ENCODE results near the gene SERP1.

SERP1 gene

GRCh38 chr3:150538324-150539208 lies 7.7 kb downstream of the SERP1 start:
- H3K27ac ChIP-seq (ENCODE audit: low read depth, low read length) = no peak overlapping the region

GRCh38 chr3:150535204-150535603 lies 11.1 kb downstream of the SERP1 start:
- no peak overlapping the region for H3K9ac ChIP-seq (ENCODE audit: low read depth, low read length)
- H3K27ac ChIP-seq (ENCODE audit: low read depth, low read length) = no peak overlapping the region
- H3K4me1 ChIP-seq (ENCODE audit: control insufficient read depth, insufficient read depth, low read length) = no peaks in the 10 kb centered on the region

More at GRCh38 chr3:150538324-150539208, 7.7 kb downstream of the SERP1 start:
- no peak overlapping the region for H3K4me3 ChIP-seq (ENCODE audit: low read depth, low read length)
- H3K9me3 ChIP-seq (ENCODE audit: control insufficient read depth, insufficient read depth, low read length) = no peaks in the 10 kb centered on the region
- no peaks in the 10 kb centered on the region for H3K27me3 ChIP-seq (ENCODE audit: control insufficient read depth, insufficient read depth, low read length)
- H3K4me1 ChIP-seq (ENCODE audit: control insufficient read depth, insufficient read depth, low read length) = no peaks in the 10 kb centered on the region
- H3K36me3 ChIP-seq (ENCODE audit: control insufficient read depth, insufficient read depth, low read length) = peaks cover 25% of the 10 kb centered on the region
- no peak overlapping the region for H3K9ac ChIP-seq (ENCODE audit: low read depth, low read length)

GRCh38 chr3:150531775-150532174 lies 14.5 kb downstream of the SERP1 start:
- Histone ChIP-seq H3K4me3 (ENCODE audit: low read depth, low read length) (no peak overlapping the region), H3K36me3 (ENCODE audit: control insufficient read depth, insufficient read depth, low read length) (no peaks in the 10 kb centered on the region), H3K27me3 (ENCODE audit: control insufficient read depth, insufficient read depth, low read length) (no peaks in the 10 kb centered on the region), H3K27ac (ENCODE audit: low read depth, low read length) (no peak overlapping the region), H3K9me3 (ENCODE audit: control insufficient read depth, insufficient read depth, low read length) (no peaks in the 10 kb centered on the region), H3K4me1 (ENCODE audit: control insufficient read depth, insufficient read depth, low read length) (peaks cover 22% of the 10 kb centered on the region), H3K9ac (ENCODE audit: low read depth, low read length) (no peak overlapping the region)

More at GRCh38 chr3:150535204-150535603, 11.1 kb downstream of the SERP1 start:
- Histone ChIP-seq H3K36me3 (ENCODE audit: control insufficient read depth, insufficient read depth, low read length) (no peaks in the 10 kb centered on the region), H3K27me3 (ENCODE audit: control insufficient read depth, insufficient read depth, low read length) (no peaks in the 10 kb centered on the region), H3K4me3 (ENCODE audit: low read depth, low read length) (no peak overlapping the region), H3K9me3 (ENCODE audit: control insufficient read depth, insufficient read depth, low read length) (no peaks in the 10 kb centered on the region)

GRCh38 chr3:150528354-150528797 lies 17.9 kb downstream of the SERP1 start:
- H3K9ac ChIP-seq (ENCODE audit: low read depth, low read length) = no peak overlapping the region
- H3K4me1 ChIP-seq (ENCODE audit: control insufficient read depth, insufficient read depth, low read length) = peaks cover 22% of the 10 kb centered on the region
- H3K27me3 ChIP-seq (ENCODE audit: control insufficient read depth, insufficient read depth, low read length) = no peaks in the 10 kb centered on the region
- H3K9me3 ChIP-seq (ENCODE audit: control insufficient read depth, insufficient read depth, low read length) = no peaks in the 10 kb centered on the region
- H3K27ac ChIP-seq (ENCODE audit: low read depth, low read length) = peak overlapping the region; percentile 55
- H3K36me3 ChIP-seq (ENCODE audit: control insufficient read depth, insufficient read depth, low read length) = no peaks in the 10 kb centered on the region
- peak overlapping the region; percentile 43; the same call in 1 of the 2 replicates for H3K4me3 ChIP-seq (ENCODE audit: low read depth, low read length)

- Histone ChIP-seq H3K27ac (ENCODE audit: low read depth, low read length) (peak overlapping the region; percentile 60), H3K4me3 (ENCODE audit: low read depth, low read length) (peak overlapping the region; percentile 43; the same call in 1 of the 2 replicates), H3K27me3 (ENCODE audit: control insufficient read depth, insufficient read depth, low read length) (no peaks in the 10 kb centered on the region), H3K4me1 (ENCODE audit: control insufficient read depth, insufficient read depth, low read length) (peaks cover 22% of the 10 kb centered on the region), H3K9ac (ENCODE audit: low read depth, low read length) (no peak overlapping the region), H3K36me3 (ENCODE audit: control insufficient read depth, insufficient read depth, low read length) (no peaks in the 10 kb centered on the region), H3K9me3 (ENCODE audit: control insufficient read depth, insufficient read depth, low read length) (no peaks in the 10 kb centered on the region)
Observed at GRCh38 chr3:150527464-150528255, 18.6 kb downstream of the SERP1 start.

- no peaks in the 10 kb centered on the region for H3K36me3 ChIP-seq (ENCODE audit: control insufficient read depth, insufficient read depth, low read length)
- H3K4me1 ChIP-seq (ENCODE audit: control insufficient read depth, insufficient read depth, low read length) = peaks cover 18% of the 10 kb centered on the region
- no peak overlapping the region for H3K4me3 ChIP-seq (ENCODE audit: low read depth, low read length)
- H3K9me3 ChIP-seq (ENCODE audit: control insufficient read depth, insufficient read depth, low read length) = no peaks in the 10 kb centered on the region
- H3K27me3 ChIP-seq (ENCODE audit: control insufficient read depth, insufficient read depth, low read length) = no peaks in the 10 kb centered on the region
- H3K27ac ChIP-seq (ENCODE audit: low read depth, low read length) = no peak overlapping the region
- H3K9ac ChIP-seq (ENCODE audit: low read depth, low read length) = no peak overlapping the region
Observed at GRCh38 chr3:150523538-150523937, 22.8 kb downstream of the SERP1 start.

- H3K4me1 ChIP-seq (ENCODE audit: control insufficient read depth, insufficient read depth, low read length) = no peaks in the 10 kb centered on the region
- H3K27ac ChIP-seq (ENCODE audit: low read depth, low read length) = no peak overlapping the region
- H3K36me3 ChIP-seq (ENCODE audit: control insufficient read depth, insufficient read depth, low read length) = no peaks in the 10 kb centered on the region
- H3K27me3 ChIP-seq (ENCODE audit: control insufficient read depth, insufficient read depth, low read length) = no peaks in the 10 kb centered on the region
- no peak overlapping the region for H3K9ac ChIP-seq (ENCODE audit: low read depth, low read length)
- no peak overlapping the region for H3K4me3 ChIP-seq (ENCODE audit: low read depth, low read length)
- H3K9me3 ChIP-seq (ENCODE audit: control insufficient read depth, insufficient read depth, low read length) = no peaks in the 10 kb centered on the region
Observed at GRCh38 chr3:150521463-150521862, 24.8 kb downstream of the SERP1 start.

- Histone ChIP-seq H3K27me3 (ENCODE audit: control insufficient read depth, insufficient read depth, low read length) (no peaks in the 10 kb centered on the region), H3K27ac (ENCODE audit: low read depth, low read length) (no peak overlapping the region), H3K9ac (ENCODE audit: low read depth, low read length) (no peak overlapping the region), H3K36me3 (ENCODE audit: control insufficient read depth, insufficient read depth, low read length) (no peaks in the 10 kb centered on the region), H3K4me1 (ENCODE audit: control insufficient read depth, insufficient read depth, low read length) (no peaks in the 10 kb centered on the region), H3K9me3 (ENCODE audit: control insufficient read depth, insufficient read depth, low read length) (no peaks in the 10 kb centered on the region), H3K4me3 (ENCODE audit: low read depth, low read length) (no peak overlapping the region)
Observed at GRCh38 chr3:150520408-150520807, 25.9 kb downstream of the SERP1 start.

GRCh38 chr3:150519026-150519425 lies 27.3 kb downstream of the SERP1 start:
- Histone ChIP-seq H3K36me3 (ENCODE audit: control insufficient read depth, insufficient read depth, low read length) (no peaks in the 10 kb centered on the region), H3K27me3 (ENCODE audit: control insufficient read depth, insufficient read depth, low read length) (no peaks in the 10 kb centered on the region), H3K4me3 (ENCODE audit: low read depth, low read length) (no peak overlapping the region), H3K4me1 (ENCODE audit: control insufficient read depth, insufficient read depth, low read length) (no peaks in the 10 kb centered on the region), H3K27ac (ENCODE audit: low read depth, low read length) (no peak overlapping the region), H3K9ac (ENCODE audit: low read depth, low read length) (no peak overlapping the region), H3K9me3 (ENCODE audit: control insufficient read depth, insufficient read depth, low read length) (no peaks in the 10 kb centered on the region)

GRCh38 chr3:150515210-150515609 lies 31.1 kb downstream of the SERP1 start:
- H3K9ac ChIP-seq (ENCODE audit: low read depth, low read length) = no peak overlapping the region
- H3K4me3 ChIP-seq (ENCODE audit: low read depth, low read length) = no peak overlapping the region
- no peak overlapping the region for H3K27ac ChIP-seq (ENCODE audit: low read depth, low read length)
- no peaks in the 10 kb centered on the region for H3K36me3 ChIP-seq (ENCODE audit: control insufficient read depth, insufficient read depth, low read length)
- H3K27me3 ChIP-seq (ENCODE audit: control insufficient read depth, insufficient read depth, low read length) = no peaks in the 10 kb centered on the region
- H3K9me3 ChIP-seq (ENCODE audit: control insufficient read depth, insufficient read depth, low read length) = no peaks in the 10 kb centered on the region
- H3K4me1 ChIP-seq (ENCODE audit: control insufficient read depth, insufficient read depth, low read length) = peaks cover 24% of the 10 kb centered on the region
